GM12891 (cell line): Measurements from ENCODE around the gene OR2AG1.
"Not testable (repeated sequence)": the region's sequence is repeated elsewhere in the genome, so short reads cannot be mapped to it uniquely, and the experiment has no call there.

Experiments used
- DNase-seq: peaks from one replicate; pipeline ENCODE4 v3.0.0; 2011; ENCODE audit warnings: low spot score; ENCODE audit not compliant: insufficient read length
- FAIRE-seq: peaks from 2 replicates; lab custom pipeline; 2011; peaks lifted over from hg19 to GRCh38; lab: Jason Lieb, UNC
- PAX5 ChIP-seq: IDR thresholded peaks from 2 replicates; pipeline ENCODE4 v1.6.1; 2011; ENCODE audit warnings: low read length, moderate library complexity, mild to moderate bottlenecking; ENCODE audit not compliant: insufficient read depth, severe bottlenecking
- POLR2A ChIP-seq: IDR thresholded peaks from 2 replicates; pipeline ENCODE4 v1.6.1; 2011; ENCODE audit warnings: low read depth, low read length, control low read depth
- POLR2AphosphoS5 ChIP-seq: IDR thresholded peaks from 2 replicates; pipeline ENCODE4 v1.6.1; 2011; ENCODE audit warnings: low read depth, low read length, control low read depth
- POU2F2 ChIP-seq: IDR thresholded peaks from 2 replicates; pipeline ENCODE4 v1.6.1; 2011; ENCODE audit warnings: low read depth, mild to moderate bottlenecking, control low read depth, low read length, moderate library complexity
- SPI1 ChIP-seq: IDR thresholded peaks from 2 replicates; pipeline ENCODE4 v1.6.1; 2011; ENCODE audit warnings: low read depth, low read length, control low read depth
- TAF1 ChIP-seq: IDR thresholded peaks from 2 replicates; pipeline ENCODE4 v1.6.1; 2011; ENCODE audit warnings: low read depth, low read length, control low read depth

The OR2AG1 gene

GRCh38 chr11:6790546-6790945 is 7.7 kb downstream of the OR2AG1 start:
- TF ChIP-seq POU2F2: no peak
- TF ChIP-seq PAX5: no peak
- TF ChIP-seq TAF1: no peak
- TF ChIP-seq POLR2A: no peak
- no peak for TF ChIP-seq SPI1
- no peak for TF ChIP-seq POLR2AphosphoS5
- FAIRE-seq: no peak

GRCh38 chr11:6794639-6795038 is 11.8 kb downstream of the OR2AG1 start:
- DNase-seq: no peak
- TF ChIP-seq TAF1: no peak
- no peak for FAIRE-seq

More at GRCh38 chr11:6790546-6790945, 7.7 kb downstream of the OR2AG1 start:
- no peak for DNase-seq

GRCh38 chr11:6799402-6799801 is 16.6 kb downstream of the OR2AG1 start, which contains the start of gene OR6A2:
Gene OR6A2 (minus strand): TSS chr11:6799689. CDS start chr11:6795708, 3,981 bp downstream.
- no peak for DNase-seq
- TF ChIP-seq TAF1 (no peak), POU2F2 (no peak), POLR2AphosphoS5 (no peak), POLR2A (no peak), SPI1 (no peak), PAX5 (no peak)
- FAIRE-seq: no peak

- DNase-seq, FAIRE-seq: not testable (repeated sequence)
Measured at GRCh38 chr11:6801075-6801474, 18.3 kb downstream of the OR2AG1 start.

- peak; percentile 97 for FAIRE-seq
- TF ChIP-seq PAX5 (no peak), POLR2A (no peak), POU2F2 (no peak)
- DNase-seq: peak; percentile 40
Measured at GRCh38 chr11:6812390-6813005, 29.7 kb downstream of the OR2AG1 start.

GRCh38 chr11:6813656-6814055 is 30.8 kb downstream of the OR2AG1 start:
- DNase-seq: no peak
- TF ChIP-seq PAX5 (no peak), POU2F2 (no peak), SPI1 (no peak), POLR2AphosphoS5 (no peak), TAF1 (no peak), POLR2A (no peak)
- no peak for FAIRE-seq

- DNase-seq (no peak), FAIRE-seq (no peak)
- TF ChIP-seq SPI1: no peak
- TF ChIP-seq PAX5: no peak
- TF ChIP-seq TAF1: no peak
- no peak for TF ChIP-seq POLR2A
- no peak for TF ChIP-seq POLR2AphosphoS5
- no peak for TF ChIP-seq POU2F2
Measured at GRCh38 chr11:6817694-6818093, 34.9 kb downstream of the OR2AG1 start.

GRCh38 chr11:6818967-6819366 is 36.1 kb downstream of the OR2AG1 start:
- FAIRE-seq (no peak), DNase-seq (no peak)
- TF ChIP-seq TAF1: no peak
- TF ChIP-seq PAX5: no peak
- TF ChIP-seq POLR2A: no peak
- no peak for TF ChIP-seq POU2F2
- no peak for TF ChIP-seq POLR2AphosphoS5
- TF ChIP-seq SPI1: no peak

- FAIRE-seq (no peak), DNase-seq (no peak)
- TF ChIP-seq TAF1: no peak
- TF ChIP-seq POU2F2: no peak
- no peak for TF ChIP-seq POLR2AphosphoS5
- no peak for TF ChIP-seq POLR2A
- TF ChIP-seq PAX5: no peak
Measured at GRCh38 chr11:6824136-6824823, 41.5 kb downstream of the OR2AG1 start.

GRCh38 chr11:6825231-6825744 is 42.5 kb downstream of the OR2AG1 start:
- FAIRE-seq: no peak
- no peak for DNase-seq
- TF ChIP-seq SPI1: no peak
- no peak for TF ChIP-seq TAF1
- no peak for TF ChIP-seq POU2F2
- TF ChIP-seq POLR2A: no peak
- no peak for TF ChIP-seq POLR2AphosphoS5
- no peak for TF ChIP-seq PAX5

- DNase-seq (no peak), FAIRE-seq (no peak)
- TF ChIP-seq PAX5: no peak
Measured at GRCh38 chr11:6828103-6828502, 45.3 kb downstream of the OR2AG1 start.

GRCh38 chr11:6833356-6833755 is 50.5 kb downstream of the OR2AG1 start:
- TF ChIP-seq PAX5: no peak
- no peak for TF ChIP-seq POU2F2
- TF ChIP-seq TAF1: no peak
- no peak for TF ChIP-seq POLR2AphosphoS5
- no peak for TF ChIP-seq SPI1
- no peak for TF ChIP-seq POLR2A
- no peak for DNase-seq
- FAIRE-seq: no peak
